ENCODE results near the gene BABAM2.

Gene BABAM2

GRCh38 chr2:28346587-28346986 lies 456.1 kb downstream of the BABAM2 start:
- TF ChIP-seq, protein P1, sequence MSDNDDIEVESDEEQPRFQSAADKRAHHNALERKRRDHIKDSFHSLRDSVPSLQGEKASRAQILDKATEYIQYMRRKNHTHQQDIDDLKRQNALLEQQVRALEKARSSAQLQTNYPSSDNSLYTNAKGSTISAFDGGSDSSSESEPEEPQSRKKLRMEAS (IDR thresholded peaks at IDR 0.05; ENCODE audit: low read depth, low read length): no peak
- TF ChIP-seq MYC (IDR thresholded peaks at IDR 0.05; ENCODE audit: low read depth, low read length) (no peak), POLR2A (IDR thresholded peaks at IDR 0.05; ENCODE audit: extremely low read depth, insufficient read length) (no peak), CTCF (IDR thresholded peaks at IDR 0.05; ENCODE audit: low read depth, low read length) (no peak)
- no peak for DNase-seq (ENCODE audit: low read depth)
- no peak overlapping the region for H3K4me3 ChIP-seq (ENCODE audit: low read depth, low read length)

DNA sequence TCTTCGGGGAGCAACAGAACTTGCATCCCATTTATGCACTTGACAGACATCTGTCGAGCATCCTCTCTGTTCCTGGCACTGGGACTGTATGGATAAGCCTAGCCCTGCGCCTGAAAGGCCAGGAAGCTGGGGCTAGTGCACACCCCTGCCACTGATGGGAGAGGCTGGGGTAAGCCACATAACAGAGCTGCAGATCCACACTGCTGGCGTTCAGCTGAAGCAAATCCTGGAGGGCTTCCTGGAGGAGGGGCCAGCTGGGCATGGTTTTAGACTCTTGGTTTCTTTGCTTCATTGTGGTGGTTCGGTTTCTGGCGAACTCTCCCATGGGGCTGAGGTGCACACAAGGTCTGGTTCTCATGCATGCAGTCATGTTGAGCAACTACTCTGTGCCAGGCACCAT lies 456.7 kb downstream of the BABAM2 start:
- TF ChIP-seq, protein P1 (IDR thresholded peaks at IDR 0.05; ENCODE audit: low read depth, low read length): no peak
- no peak for TF ChIP-seq CTCF (IDR thresholded peaks at IDR 0.05; ENCODE audit: low read depth, low read length)
- TF ChIP-seq MYC (IDR thresholded peaks at IDR 0.05; ENCODE audit: low read depth, low read length): no peak
- TF ChIP-seq POLR2A (IDR thresholded peaks at IDR 0.05; ENCODE audit: extremely low read depth, insufficient read length): no peak
- H3K4me3 ChIP-seq (ENCODE audit: low read depth, low read length): no peak overlapping the region
- DNase-seq (ENCODE audit: low read depth): no peak

- no peak for DNase-seq (ENCODE audit: low read depth)
Observed at GRCh38 chr2:28347596-28347995, 457.1 kb downstream of the BABAM2 start.

DNA sequence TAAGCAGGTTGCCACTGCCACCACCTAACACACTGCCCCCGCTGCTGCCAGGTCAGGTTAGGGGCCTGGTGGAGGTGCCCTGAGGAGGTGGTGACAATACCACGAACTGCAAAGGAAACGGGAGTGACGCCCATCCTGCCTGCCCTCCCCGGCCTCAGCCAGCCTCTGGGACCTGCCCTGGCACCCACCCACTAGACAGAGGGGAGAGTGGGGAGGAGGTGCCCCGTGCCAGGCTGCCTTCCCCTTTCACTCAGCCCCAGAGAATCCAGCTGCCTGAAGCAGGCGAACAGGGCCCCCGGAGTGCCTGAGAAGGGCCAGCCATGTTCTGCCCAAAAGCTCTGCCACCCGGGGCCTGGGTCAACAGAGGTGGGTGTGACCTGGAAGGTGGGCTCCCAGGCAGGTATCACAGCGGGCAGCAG lies 457.6 kb downstream of the BABAM2 start:
- no peak for DNase-seq (ENCODE audit: low read depth)
- TF ChIP-seq POLR2A (IDR thresholded peaks at IDR 0.05; ENCODE audit: extremely low read depth, insufficient read length) (no peak), CTCF (IDR thresholded peaks at IDR 0.05; ENCODE audit: low read depth, low read length) (no peak), MYC (IDR thresholded peaks at IDR 0.05; ENCODE audit: low read depth, low read length) (no peak)
- TF ChIP-seq, protein P1 (IDR thresholded peaks at IDR 0.05; ENCODE audit: low read depth, low read length): no peak

More at GRCh38 chr2:28347596-28347995, 457.1 kb downstream of the BABAM2 start:
- H3K4me3 ChIP-seq (ENCODE audit: low read depth, low read length): no peak overlapping the region
- TF ChIP-seq, protein P1 (IDR thresholded peaks at IDR 0.05; ENCODE audit: low read depth, low read length): no peak
- TF ChIP-seq MYC (IDR thresholded peaks at IDR 0.05; ENCODE audit: low read depth, low read length): no peak
- TF ChIP-seq CTCF (IDR thresholded peaks at IDR 0.05; ENCODE audit: low read depth, low read length): no peak
- no peak for TF ChIP-seq POLR2A (IDR thresholded peaks at IDR 0.05; ENCODE audit: extremely low read depth, insufficient read length)

DNA sequence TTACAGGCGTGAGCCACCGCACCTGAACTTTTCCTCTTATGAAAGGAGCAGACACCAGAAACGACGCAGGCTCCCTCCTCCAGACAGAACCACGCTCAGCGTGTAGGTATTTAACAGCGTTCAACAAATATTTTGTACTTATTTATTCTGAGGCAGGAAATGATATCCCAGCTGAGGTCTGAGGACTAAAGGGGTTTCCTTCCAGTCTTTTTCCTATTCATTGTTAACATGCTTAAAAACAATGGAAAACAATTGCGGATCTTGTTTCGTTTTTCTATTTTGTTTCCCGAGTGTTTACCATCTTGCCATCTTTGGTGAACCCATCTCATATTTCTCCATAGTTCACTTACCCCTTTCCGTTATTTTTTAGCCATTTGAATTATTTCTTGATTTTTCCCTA lies 458.4 kb downstream of the BABAM2 start:
- TF ChIP-seq MYC (IDR thresholded peaks at IDR 0.05; ENCODE audit: low read depth, low read length) (no peak), POLR2A (IDR thresholded peaks at IDR 0.05; ENCODE audit: extremely low read depth, insufficient read length) (no peak), CTCF (IDR thresholded peaks at IDR 0.05; ENCODE audit: low read depth, low read length) (no peak)
- TF ChIP-seq, protein P1 (IDR thresholded peaks at IDR 0.05; ENCODE audit: low read depth, low read length): no peak
- H3K4me3 ChIP-seq (ENCODE audit: low read depth, low read length): no peak overlapping the region
- DNase-seq (ENCODE audit: low read depth): no peak

More for the DNA sequence above, 457.6 kb downstream of the BABAM2 start:
- H3K4me3 ChIP-seq (ENCODE audit: low read depth, low read length): no peak overlapping the region
